ENCODE results near the gene UXS1.

GRCh38 chr2:106089611-106090010 is 104.5 kb downstream of the UXS1 start:
- no peak for TF ChIP-seq POLR2A (IDR thresholded peaks at IDR 0.05)
- TF ChIP-seq, protein P1, sequence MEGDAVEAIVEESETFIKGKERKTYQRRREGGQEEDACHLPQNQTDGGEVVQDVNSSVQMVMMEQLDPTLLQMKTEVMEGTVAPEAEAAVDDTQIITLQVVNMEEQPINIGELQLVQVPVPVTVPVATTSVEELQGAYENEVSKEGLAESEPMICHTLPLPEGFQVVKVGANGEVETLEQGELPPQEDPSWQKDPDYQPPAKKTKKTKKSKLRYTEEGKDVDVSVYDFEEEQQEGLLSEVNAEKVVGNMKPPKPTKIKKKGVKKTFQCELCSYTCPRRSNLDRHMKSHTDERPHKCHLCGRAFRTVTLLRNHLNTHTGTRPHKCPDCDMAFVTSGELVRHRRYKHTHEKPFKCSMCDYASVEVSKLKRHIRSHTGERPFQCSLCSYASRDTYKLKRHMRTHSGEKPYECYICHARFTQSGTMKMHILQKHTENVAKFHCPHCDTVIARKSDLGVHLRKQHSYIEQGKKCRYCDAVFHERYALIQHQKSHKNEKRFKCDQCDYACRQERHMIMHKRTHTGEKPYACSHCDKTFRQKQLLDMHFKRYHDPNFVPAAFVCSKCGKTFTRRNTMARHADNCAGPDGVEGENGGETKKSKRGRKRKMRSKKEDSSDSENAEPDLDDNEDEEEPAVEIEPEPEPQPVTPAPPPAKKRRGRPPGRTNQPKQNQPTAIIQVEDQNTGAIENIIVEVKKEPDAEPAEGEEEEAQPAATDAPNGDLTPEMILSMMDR (IDR thresholded peaks at IDR 0.05): no peak
